ENCODE results near the gene CYP46A1. TPM values are rescaled to one million over a fixed set of nuclear protein-coding genes. Genes with fewer than 3 reads are reported as not detected.

The CYP46A1 gene
- total RNA-seq, 4 donors from 2014 or later, result 0.18 to 2.2 (median 0.45) TPM

- Histone ChIP-seq H3K27me3 (no peaks in the 10 kb centered on the region), H3K9me3 (no peaks in the 10 kb centered on the region), H3K36me3 (no peaks in the 10 kb centered on the region), H3K27ac (no peak overlapping the region), H3K4me1 (peaks cover 7 to 10% of the 10 kb centered on the region in 2 donors), H3K4me3 (no peak overlapping the region)
- ATAC-seq (no peak), DNase-seq (no peak)
- TF ChIP-seq POLR2A (IDR thresholded peaks at IDR 0.05), result no peak
- peak in 2 of 5 experiments; percentile 28 to 52 for TF ChIP-seq CTCF (IDR thresholded peaks at IDR 0.05 in 4 of 5, conservative IDR thresholded peaks at IDR 0.05 in 1 of 5)
- in situ Hi-C loops (cut with MboI; ENCODE audit: low sequenced_read_pairs in 4 of 4) (loop anchor here in 1 of 4 donors (10.0 kb wide), 1 partner anchor 197 kb away; no protein-coding TSS in a partner anchor), intact Hi-C loops (cut with DNase I; ENCODE audit: low total_unique reads) (no loop called here)
Measured at GRCh38 chr14:99687284-99688209, 3.4 kb downstream of the CYP46A1 start.

- H3K4me1 ChIP-seq, result peaks cover 3 to 4% of the 10 kb centered on the region in 2 donors
- intact Hi-C loops (cut with DNase I; ENCODE audit: low total_unique reads), result no loop called here
- no peak for DNase-seq
- H3K36me3 ChIP-seq, result no peaks in the 10 kb centered on the region
- ATAC-seq, result no peak
- in situ Hi-C loops (cut with MboI; ENCODE audit: low sequenced_read_pairs in 4 of 4), result loop anchor here in 1 of 4 donors (10.0 kb wide), 1 partner anchor 197 kb away; no protein-coding TSS in a partner anchor
- no peaks in the 10 kb centered on the region for H3K9me3 ChIP-seq
- no peaks in the 10 kb centered on the region for H3K27me3 ChIP-seq
- TF ChIP-seq CTCF (IDR thresholded peaks at IDR 0.05 in 4 of 5, conservative IDR thresholded peaks at IDR 0.05 in 1 of 5) (no peak), POLR2A (IDR thresholded peaks at IDR 0.05) (no peak)
- H3K27ac ChIP-seq, result no peak overlapping the region
- no peak overlapping the region for H3K4me3 ChIP-seq
Measured at GRCh38 chr14:99688210-99688581, 4.1 kb downstream of the CYP46A1 start.

GRCh38 chr14:99688629-99689028 is 4.5 kb downstream of the CYP46A1 start:
- DNase-seq, result no peak
- peaks cover 0 to 3% of the 10 kb centered on the region in 2 donors for H3K4me1 ChIP-seq
- TF ChIP-seq CTCF (IDR thresholded peaks at IDR 0.05 in 4 of 5, conservative IDR thresholded peaks at IDR 0.05 in 1 of 5) (no peak), POLR2A (IDR thresholded peaks at IDR 0.05) (no peak)
- in situ Hi-C loops (cut with MboI; ENCODE audit: low sequenced_read_pairs in 4 of 4) (loop anchor here in 1 of 4 donors (10.0 kb wide), 1 partner anchor 196 kb away; no protein-coding TSS in a partner anchor), intact Hi-C loops (cut with DNase I; ENCODE audit: low total_unique reads) (no loop called here)
- H3K4me3 ChIP-seq, result no peak overlapping the region
- no peak for ATAC-seq
- H3K36me3 ChIP-seq, result no peaks in the 10 kb centered on the region
- no peaks in the 10 kb centered on the region for H3K9me3 ChIP-seq
- no peak overlapping the region for H3K27ac ChIP-seq
- H3K27me3 ChIP-seq, result no peaks in the 10 kb centered on the region

DNA sequence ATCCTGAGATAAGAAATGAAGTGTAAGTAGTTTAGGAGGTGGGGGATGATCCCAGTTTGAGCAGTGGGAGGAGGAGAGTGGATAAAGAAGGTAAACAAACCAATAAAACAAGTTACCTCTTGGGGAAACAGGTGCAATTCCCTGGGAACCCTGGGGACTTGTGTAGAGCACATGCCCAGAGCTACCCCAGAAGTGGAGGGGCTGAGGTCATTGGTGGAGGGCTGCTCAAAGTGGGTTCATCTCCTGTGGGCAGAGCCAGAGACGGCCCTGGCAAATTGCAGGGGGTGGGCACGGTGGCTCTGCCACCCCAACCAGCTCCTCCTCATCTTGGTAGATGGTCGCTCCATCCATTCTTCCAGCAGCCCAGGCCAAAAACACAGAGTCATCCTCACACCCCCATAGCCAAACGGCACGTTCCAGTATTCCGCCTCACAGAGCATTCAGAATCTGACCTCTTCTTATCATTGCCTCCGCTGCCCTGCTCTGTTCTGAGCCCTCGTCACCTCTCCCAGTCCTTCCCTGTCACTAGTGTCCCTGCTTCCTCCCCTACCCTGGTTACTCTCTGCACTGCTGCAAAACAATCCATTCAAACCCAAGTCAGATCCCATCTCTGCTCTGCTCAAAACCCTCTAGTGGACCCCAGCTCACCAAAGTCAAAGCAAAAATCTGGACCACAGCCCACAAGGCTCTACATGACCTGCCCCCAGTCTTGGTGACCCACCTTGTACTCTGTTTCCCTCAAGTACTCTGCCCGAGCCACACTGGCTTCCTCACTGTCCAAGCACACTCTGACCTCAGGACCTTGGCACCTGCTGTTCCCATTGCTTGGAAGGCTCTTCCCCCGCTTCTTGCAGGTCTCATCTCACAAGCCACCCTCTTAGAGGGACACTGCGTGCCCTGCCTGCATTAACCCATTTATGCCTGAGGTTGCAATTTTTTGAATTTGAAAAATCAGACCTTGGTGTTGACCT is 5.5 kb downstream of the CYP46A1 start:
- Histone ChIP-seq H3K4me3 (no peak overlapping the region), H3K9me3 (no peaks in the 10 kb centered on the region), H3K27ac (no peak overlapping the region), H3K36me3 (no peaks in the 10 kb centered on the region), H3K27me3 (no peaks in the 10 kb centered on the region), H3K4me1 (peaks cover 0 to 2% of the 10 kb centered on the region in 2 donors)
- intact Hi-C loops (cut with DNase I; ENCODE audit: low total_unique reads) (no loop called here), in situ Hi-C loops (cut with MboI; ENCODE audit: low sequenced_read_pairs in 4 of 4) (loop anchor here in 1 of 4 donors (10.0 kb wide), 1 partner anchor 195 kb away; no protein-coding TSS in a partner anchor)
- no peak for TF ChIP-seq POLR2A (IDR thresholded peaks at IDR 0.05)
- TF ChIP-seq CTCF (IDR thresholded peaks at IDR 0.05 in 4 of 5, conservative IDR thresholded peaks at IDR 0.05 in 1 of 5), result no peak
- ATAC-seq (no peak), DNase-seq (no peak)
